GM12878 (cell line): ENCODE results near the gene KDM3B. TPM values are rescaled to one million over a fixed set of nuclear protein-coding genes. Genes with fewer than 3 reads are reported as not detected.

Source experiments
- ATAC-seq: fragments of 200-7000 bp; cut with Tn5 transposase; 3 replicates; pipeline ENCODE4 v1.9.1; 2020; ENCODE audit warnings: mild to moderate bottlenecking, moderate library complexity
- BruUV-seq: library from RNA; stranded (reverse); fragments of 400-500 nt; replicated peaks from 2 replicates; lab custom pipeline; 2021; lab: Mats Ljungman, UMichigan
- CTCF ChIA-PET: fragments of 300-600 bp; sonication (Branson Sonifier 250); formaldehyde crosslinking; extraction: SDS; loops from one replicate; lab custom pipeline; 2021; ENCODE audit warnings: inconsistent platforms; lab: Yijun Ruan, JAX
- POLR2A ChIA-PET: fragments of 350-600 bp; formaldehyde crosslinking; extraction: SDS; loops from one replicate; lab custom pipeline; 2021; ENCODE audit warnings: inconsistent platforms; lab: Charles Lee
- RAD21 ChIA-PET: fragments of 300-600 bp; sonication (Branson Sonifier 250); formaldehyde crosslinking; loops from one replicate; lab custom pipeline; 2023; ENCODE audit warnings: antibody characterized with exemption; ENCODE audit not compliant: unreplicated experiment; lab: Charles Lee
- SMC1A ChIA-PET: fragments of 300-600 bp; sonication (Branson Sonifier 250); formaldehyde crosslinking; loops from one replicate; lab custom pipeline; 2023; ENCODE audit not compliant: unreplicated experiment, uncharacterized antibody; lab: Charles Lee
- DNase-seq: peaks from one replicate; pipeline ENCODE4 v3.0.0-alpha.2; 2011; ENCODE audit warnings: low read depth, low spot score
- FAIRE-seq: peaks from 3 replicates; lab custom pipeline; 2011; peaks lifted over from hg19 to GRCh38; lab: Jason Lieb, UNC
- H2AFZ ChIP-seq: 2 replicates; pipeline ENCODE4 v1.6.0; 2011; ENCODE audit warnings: low read depth, low read length, control low read depth; ENCODE audit not compliant: control insufficient read depth
- H3K27ac ChIP-seq: 2 replicates; pipeline ENCODE4 v1.5.1; 2011; ENCODE audit warnings: control low read depth; ENCODE audit not compliant: control insufficient read depth, insufficient read depth
- H3K27me3 ChIP-seq, 2 experiments: replicated peaks in 1 of 2; 2 replicates each; pipeline versions ENCODE4 v1.6.0 to v1.6.1; 2011; ENCODE audit warnings: low read length in 1 of 2; ENCODE audit not compliant: control insufficient read depth in 2 of 2, insufficient read depth in 2 of 2
- H3K36me3 ChIP-seq, 2 experiments: 2 replicates each; pipeline ENCODE4 v1.5.1; 2011; ENCODE audit warnings: low read length in 1 of 2; ENCODE audit not compliant: control insufficient read depth in 2 of 2, insufficient read depth in 2 of 2
- H3K4me1 ChIP-seq: 2 replicates; pipeline ENCODE4 v1.6.1; 2011; ENCODE audit warnings: mild to moderate bottlenecking, low read length, moderate library complexity, mixed read lengths; ENCODE audit not compliant: control insufficient read depth, insufficient read depth
- H3K4me2 ChIP-seq: 2 replicates; pipeline ENCODE4 v1.6.0; 2011; ENCODE audit warnings: control low read depth; ENCODE audit not compliant: control insufficient read depth, insufficient read depth
- H3K4me3 ChIP-seq: fragments of 200-600 bp; sonication (generic); 2 replicates; pipeline ENCODE4 v1.5.1; 2016
- H3K79me2 ChIP-seq: 2 replicates; pipeline ENCODE4 v1.6.0; 2011; ENCODE audit warnings: low read length; ENCODE audit not compliant: control insufficient read depth, insufficient read depth
- H3K9ac ChIP-seq: 2 replicates; pipeline ENCODE4 v1.8.0; 2011; ENCODE audit warnings: low read length, control low read depth, mixed read lengths; ENCODE audit not compliant: control insufficient read depth, insufficient read depth
- H3K9me3 ChIP-seq: replicated peaks from 3 replicates; pipeline ENCODE4 v1.5.1; 2011; ENCODE audit warnings: mild to moderate bottlenecking, low read length; ENCODE audit not compliant: control insufficient read depth, insufficient read depth
- H4K20me1 ChIP-seq: 2 replicates; pipeline ENCODE4 v1.6.0; 2011; ENCODE audit not compliant: control insufficient read depth, insufficient read depth
- CREB1 ChIP-seq: IDR thresholded peaks from 2 replicates; pipeline ENCODE4 v1.6.1; 2012; ENCODE audit warnings: low read depth, mild to moderate bottlenecking, inconsistent platforms
- CREM ChIP-seq: IDR thresholded peaks from 2 replicates; pipeline ENCODE4 v1.6.1; 2014; ENCODE audit warnings: antibody characterized with exemption, low read depth
- IKZF1 ChIP-seq: fragments of 450-650 bp; conservative IDR thresholded peaks from 2 replicates; pipeline ENCODE4 v1.6.1; 2017; ENCODE audit warnings: antibody characterized with exemption, mild to moderate bottlenecking
- NFIC ChIP-seq: IDR thresholded peaks from 2 replicates; pipeline ENCODE4 v1.6.1; 2012; ENCODE audit warnings: low read depth, mild to moderate bottlenecking, inconsistent platforms, low read length, moderate library complexity
- ZNF384 ChIP-seq: IDR thresholded peaks from 2 replicates; pipeline ENCODE4 v1.6.1; 2012; ENCODE audit warnings: low read depth, mild to moderate bottlenecking, low read length, improper control_type of control experiment, borderline replicate concordance
- WGBS: methylation state at CpG from one replicate; pipeline ENCODE4 v1.1.6; 2016; ENCODE audit warnings: low lambda C conversion rate; ENCODE audit not compliant: insufficient replicate concordance, insufficient coverage; ENCODE audit errors: missing lambda C conversion rate; 5-methylcytosine and 5-hydroxymethylcytosine counted together
- in situ Hi-C: fragments of 300-500 bp; cut with MboI; formaldehyde crosslinking; loops from 9 replicates; pipeline ENCODE4 v1.14.3; 2018; ENCODE audit warnings: mixed read lengths
- intact Hi-C: fragments of 100-400 bp; cut with micrococcal nuclease; formaldehyde crosslinking; loops from one replicate; pipeline ENCODE4 v1.14.2; 2022; ENCODE audit not compliant: unreplicated experiment
- polyA plus RNA-seq, 11 experiments: library from polyadenylated mRNA; depleted of rRNA in 4 of 11; unstranded in 6 of 11; stranded (reverse) in 5 of 11; fragments of >200 nt; fragmentation: Nextera tagmentation in 4 of 11; fragmentation: Illumina TruSeq in 1 of 11; extraction: Ambion mirVana in 4 of 11; extraction: Trizol in 1 of 11; gene quantifications; 1 replicate in 1 of 11; 2 replicates in 10 of 11; pipeline versions ENCODE4 v1.2.1 to v1.2.3, GENCODE V29; 2011 to 2016; ENCODE audit warnings: inconsistent platforms in 2 of 11, missing spikeins in 2 of 11, low read depth in 1 of 11
- small RNA-seq: library from RNA; depleted of rRNA; stranded (forward); fragments of <200 nt; gene quantifications from one replicate; pipeline ENCODE3, GENCODE V24; 2014
- total RNA-seq, 4 experiments: library from RNA; depleted of rRNA in 3 of 4; stranded (reverse); fragments of >200 nt in 3 of 4; fragmentation: Illumina TruSeq in 1 of 4; extraction: Trizol in 1 of 4; gene quantifications; 2 replicates each; pipeline versions ENCODE4 v1.2.1 to v1.2.3, GENCODE V29; 2013 to 2021
- TF ChIP-seq, protein P1 (sequence below): fragments of 450-650 bp; IDR thresholded peaks from 2 replicates; pipeline ENCODE4 v1.6.1; 2016; ENCODE audit warnings: mild to moderate bottlenecking

KDM3B gene
- total and polyA plus RNA-seq, 10 of the 15 experiments (the other 5 are each of a cell fraction or from before 2014, with no cell fraction given): 8.5 to 45.7 (median 29.0) TPM

DNA sequence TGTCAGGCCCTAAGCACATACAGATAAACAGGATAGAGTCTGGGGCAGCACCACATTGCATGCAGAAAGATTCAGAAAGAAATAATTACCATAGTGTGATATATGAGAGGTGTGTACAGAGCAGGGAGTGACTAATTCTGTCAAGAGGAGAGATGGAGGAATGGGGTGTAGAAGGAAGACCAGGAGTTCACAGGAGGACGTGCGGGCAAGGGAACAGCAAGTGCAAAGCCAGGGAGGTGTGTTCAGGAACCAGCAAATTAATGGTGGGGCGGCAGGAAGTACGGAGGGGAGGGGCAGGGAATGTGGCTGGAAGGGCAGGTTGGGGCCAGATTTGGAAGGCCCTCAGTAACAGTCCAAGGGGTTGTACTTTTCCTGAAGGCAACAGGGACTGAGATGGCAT is 130.2 kb downstream of the KDM3B start:
- Histone ChIP-seq H4K20me1 (no peaks in the 10 kb centered on the region), H3K9me3 (no peaks in the 10 kb centered on the region), H3K27me3 (no peaks in the 10 kb centered on the region; a peak in 1 of 4 replicates), H2AFZ (no peak overlapping the region), H3K4me3 (no peak overlapping the region), H3K79me2 (no peaks in the 10 kb centered on the region), H3K36me3 (no peaks in the 10 kb centered on the region), H3K9ac (no peak overlapping the region), H3K4me2 (no peak overlapping the region), H3K4me1 (no peaks in the 10 kb centered on the region), H3K27ac (no peak overlapping the region)
- RAD21 ChIA-PET: no interaction called here
- TF ChIP-seq ZNF384 (no peak), IKZF1 (no peak), NFIC (no peak), CREB1 (no peak), CREM (no peak)
- TF ChIP-seq, protein P1, sequence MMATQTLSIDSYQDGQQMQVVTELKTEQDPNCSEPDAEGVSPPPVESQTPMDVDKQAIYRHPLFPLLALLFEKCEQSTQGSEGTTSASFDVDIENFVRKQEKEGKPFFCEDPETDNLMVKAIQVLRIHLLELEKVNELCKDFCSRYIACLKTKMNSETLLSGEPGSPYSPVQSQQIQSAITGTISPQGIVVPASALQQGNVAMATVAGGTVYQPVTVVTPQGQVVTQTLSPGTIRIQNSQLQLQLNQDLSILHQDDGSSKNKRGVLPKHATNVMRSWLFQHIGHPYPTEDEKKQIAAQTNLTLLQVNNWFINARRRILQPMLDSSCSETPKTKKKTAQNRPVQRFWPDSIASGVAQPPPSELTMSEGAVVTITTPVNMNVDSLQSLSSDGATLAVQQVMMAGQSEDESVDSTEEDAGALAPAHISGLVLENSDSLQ: no peak
- CTCF ChIA-PET: interaction anchor here (0.7 to 1.8 kb wide), 3 partner anchors 17 to 21 kb away, joined by 3 to 8 read pairs (median 5); partner anchors contain the start of gene EGR1
- SMC1A ChIA-PET: no interaction called here
- FAIRE-seq (no peak), ATAC-seq (no peak; the same call in 2 of the 3 replicates), DNase-seq (no peak)
- POLR2A ChIA-PET: interaction anchor here (1.5 kb wide), 1 partner anchor 16 kb away, joined by 4 read pairs; no protein-coding TSS in a partner anchor
- WGBS: 71% methylated on average over 3 of the region's 4 CpGs
- in situ Hi-C loops: no loop called here
- BruUV-seq: no TSS peak
- intact Hi-C loops: no loop called here

Small RNA genes lying within 50 kb of the gene (small RNA-seq; reads per million reads assigned to genes)
- gene AC113403.1: not detected

Other genes with a start within 250 kb of the KDM3B start
Only the 7 nearest of the 11 such genes appear.
- gene KIF20A, start 173.6 kb upstream of the KDM3B start, total RNA-seq (2014; rRNA removed): 45.4 and 47.2 TPM in 2 replicates
- gene KIF20A, start 173.6 kb upstream of the KDM3B start, total RNA-seq (2014; rRNA removed; fragmentation: Illumina TruSeq; extraction: Trizol): 53.6 and 54.2 TPM in 2 replicates
- 42.0 and 45.8 TPM in 2 replicates for gene KIF20A, start 173.6 kb upstream of the KDM3B start, total RNA-seq (2021)
- gene KIF20A, start 173.6 kb upstream of the KDM3B start, polyA plus RNA-seq (2011; rRNA removed): 45.2 and 47.0 TPM in 2 replicates
- 50.7 and 52.9 TPM in 2 replicates for gene KIF20A, start 173.6 kb upstream of the KDM3B start, polyA plus RNA-seq (2014; fragmentation: Illumina TruSeq; extraction: Trizol)
- gene KIF20A, start 173.6 kb upstream of the KDM3B start, polyA plus RNA-seq (2014; fragmentation: Nextera tagmentation; extraction: Ambion mirVana): 10 to 100 TPM; 20.7 to 27.2 TPM
- gene KIF20A, start 173.6 kb upstream of the KDM3B start, polyA plus RNA-seq (2014; rRNA removed): 34.6 and 34.9 TPM in 2 replicates
- 10 to 100 TPM; 56.2 to 61.9 TPM for gene KIF20A, start 173.6 kb upstream of the KDM3B start, polyA plus RNA-seq (2016; fragmentation: Nextera tagmentation; extraction: Ambion mirVana)
- 39.4 and 48.2 TPM in 2 replicates for gene CDC23, start 139.4 kb upstream of the KDM3B start, total RNA-seq (2014; rRNA removed)
- 42.9 and 43.3 TPM in 2 replicates for gene CDC23, start 139.4 kb upstream of the KDM3B start, total RNA-seq (2014; rRNA removed; fragmentation: Illumina TruSeq; extraction: Trizol)
- 40.5 and 42.2 TPM in 2 replicates for gene CDC23, start 139.4 kb upstream of the KDM3B start, total RNA-seq (2021)
- 66.1 and 84.4 TPM in 2 replicates for gene CDC23, start 139.4 kb upstream of the KDM3B start, polyA plus RNA-seq (2011; rRNA removed)
- gene CDC23, start 139.4 kb upstream of the KDM3B start, polyA plus RNA-seq (2014; fragmentation: Illumina TruSeq; extraction: Trizol): 51.4 and 76.6 TPM in 2 replicates
- gene CDC23, start 139.4 kb upstream of the KDM3B start, polyA plus RNA-seq (2014; fragmentation: Nextera tagmentation; extraction: Ambion mirVana): 10 to 100 TPM; 45.7 to 61.7 TPM
- 32.2 and 37.1 TPM in 2 replicates for gene CDC23, start 139.4 kb upstream of the KDM3B start, polyA plus RNA-seq (2014; rRNA removed)
- 10 to 100 TPM; 59.2 to 59.3 TPM for gene CDC23, start 139.4 kb upstream of the KDM3B start, polyA plus RNA-seq (2016; fragmentation: Nextera tagmentation; extraction: Ambion mirVana)
- not detected in 2 replicates for gene GFRA3, start 78.1 kb upstream of the KDM3B start, total RNA-seq (2014; rRNA removed)
- not detected in 2 replicates for gene GFRA3, start 78.1 kb upstream of the KDM3B start, total RNA-seq (2014; rRNA removed; fragmentation: Illumina TruSeq; extraction: Trizol)
- gene GFRA3, start 78.1 kb upstream of the KDM3B start, total RNA-seq (2021): 0.10 TPM in 1 of 2 replicates, not detected in the other
- not detected in 2 replicates for gene GFRA3, start 78.1 kb upstream of the KDM3B start, polyA plus RNA-seq (2011; rRNA removed)
- gene GFRA3, start 78.1 kb upstream of the KDM3B start, polyA plus RNA-seq (2014; fragmentation: Illumina TruSeq; extraction: Trizol): 0.06 TPM in 1 of 2 replicates, not detected in the other
- gene GFRA3, start 78.1 kb upstream of the KDM3B start, polyA plus RNA-seq (2014; fragmentation: Nextera tagmentation; extraction: Ambion mirVana): not detected
- gene GFRA3, start 78.1 kb upstream of the KDM3B start, polyA plus RNA-seq (2014; rRNA removed): 0.24 TPM in 1 of 2 replicates, not detected in the other
- gene GFRA3, start 78.1 kb upstream of the KDM3B start, polyA plus RNA-seq (2016; fragmentation: Nextera tagmentation; extraction: Ambion mirVana): under 1 TPM in 1 of 2 experiments, not detected in 1; 0.08 TPM
- gene CDC25C, start 20.9 kb upstream of the KDM3B start, total RNA-seq (2014; rRNA removed): 12.2 and 14.4 TPM in 2 replicates
- 15.1 and 15.4 TPM in 2 replicates for gene CDC25C, start 20.9 kb upstream of the KDM3B start, total RNA-seq (2014; rRNA removed; fragmentation: Illumina TruSeq; extraction: Trizol)
- 9.2 and 10.2 TPM in 2 replicates for gene CDC25C, start 20.9 kb upstream of the KDM3B start, total RNA-seq (2021)
- 30.7 and 38.9 TPM in 2 replicates for gene CDC25C, start 20.9 kb upstream of the KDM3B start, polyA plus RNA-seq (2011; rRNA removed)
- 15.9 and 21.4 TPM in 2 replicates for gene CDC25C, start 20.9 kb upstream of the KDM3B start, polyA plus RNA-seq (2014; fragmentation: Illumina TruSeq; extraction: Trizol)
- gene CDC25C, start 20.9 kb upstream of the KDM3B start, polyA plus RNA-seq (2014; fragmentation: Nextera tagmentation; extraction: Ambion mirVana): 10 to 100 TPM; 14.0 to 14.3 TPM
- 11.4 and 11.6 TPM in 2 replicates for gene CDC25C, start 20.9 kb upstream of the KDM3B start, polyA plus RNA-seq (2014; rRNA removed)
- gene CDC25C, start 20.9 kb upstream of the KDM3B start, polyA plus RNA-seq (2016; fragmentation: Nextera tagmentation; extraction: Ambion mirVana): 10 to 100 TPM; 15.5 to 15.9 TPM
- gene FAM53C, start 14.4 kb upstream of the KDM3B start, total RNA-seq (2014; rRNA removed): 25.6 and 29.4 TPM in 2 replicates
- 16.8 and 17.6 TPM in 2 replicates for gene FAM53C, start 14.4 kb upstream of the KDM3B start, total RNA-seq (2014; rRNA removed; fragmentation: Illumina TruSeq; extraction: Trizol)
- gene FAM53C, start 14.4 kb upstream of the KDM3B start, total RNA-seq (2021): 27.9 and 31.3 TPM in 2 replicates
- gene FAM53C, start 14.4 kb upstream of the KDM3B start, polyA plus RNA-seq (2011; rRNA removed): 21.8 and 29.3 TPM in 2 replicates
- gene FAM53C, start 14.4 kb upstream of the KDM3B start, polyA plus RNA-seq (2014; fragmentation: Illumina TruSeq; extraction: Trizol): 20.1 and 22.5 TPM in 2 replicates
- gene FAM53C, start 14.4 kb upstream of the KDM3B start, polyA plus RNA-seq (2014; fragmentation: Nextera tagmentation; extraction: Ambion mirVana): 1 to 10 TPM; 8.0 to 8.8 TPM
- 21.3 and 22.0 TPM in 2 replicates for gene FAM53C, start 14.4 kb upstream of the KDM3B start, polyA plus RNA-seq (2014; rRNA removed)
- 10 to 100 TPM; 29.3 to 30.8 TPM for gene FAM53C, start 14.4 kb upstream of the KDM3B start, polyA plus RNA-seq (2016; fragmentation: Nextera tagmentation; extraction: Ambion mirVana)
- gene REEP2, start 86.4 kb downstream of the KDM3B start, total RNA-seq (2014; rRNA removed): 1.9 TPM in 2 replicates
- gene REEP2, start 86.4 kb downstream of the KDM3B start, total RNA-seq (2014; rRNA removed; fragmentation: Illumina TruSeq; extraction: Trizol): 1.2 and 1.4 TPM in 2 replicates
- 2.5 and 3.1 TPM in 2 replicates for gene REEP2, start 86.4 kb downstream of the KDM3B start, total RNA-seq (2021)
- gene REEP2, start 86.4 kb downstream of the KDM3B start, polyA plus RNA-seq (2011; rRNA removed): 1.2 and 2.3 TPM in 2 replicates
- 0.59 and 1.6 TPM in 2 replicates for gene REEP2, start 86.4 kb downstream of the KDM3B start, polyA plus RNA-seq (2014; fragmentation: Illumina TruSeq; extraction: Trizol)
- gene REEP2, start 86.4 kb downstream of the KDM3B start, polyA plus RNA-seq (2014; fragmentation: Nextera tagmentation; extraction: Ambion mirVana): under 1 TPM; 0.10 to 0.13 TPM
- gene REEP2, start 86.4 kb downstream of the KDM3B start, polyA plus RNA-seq (2014; rRNA removed): 1.4 and 2.2 TPM in 2 replicates
- gene REEP2, start 86.4 kb downstream of the KDM3B start, polyA plus RNA-seq (2016; fragmentation: Nextera tagmentation; extraction: Ambion mirVana): 1 to 10 TPM; 2.2 to 2.4 TPM
- 0.82 and 1.1 TPM in 2 replicates for gene EGR1, start 112.8 kb downstream of the KDM3B start, total RNA-seq (2014; rRNA removed)
- gene EGR1, start 112.8 kb downstream of the KDM3B start, total RNA-seq (2014; rRNA removed; fragmentation: Illumina TruSeq; extraction: Trizol): 0.89 and 0.92 TPM in 2 replicates
- 7.3 and 9.0 TPM in 2 replicates for gene EGR1, start 112.8 kb downstream of the KDM3B start, total RNA-seq (2021)
- 2.2 and 2.3 TPM in 2 replicates for gene EGR1, start 112.8 kb downstream of the KDM3B start, polyA plus RNA-seq (2011; rRNA removed)
- 4.3 and 5.7 TPM in 2 replicates for gene EGR1, start 112.8 kb downstream of the KDM3B start, polyA plus RNA-seq (2014; fragmentation: Illumina TruSeq; extraction: Trizol)
- 1 to 10 TPM; 1.7 to 2.8 TPM for gene EGR1, start 112.8 kb downstream of the KDM3B start, polyA plus RNA-seq (2014; fragmentation: Nextera tagmentation; extraction: Ambion mirVana)
- 4.6 and 5.5 TPM in 2 replicates for gene EGR1, start 112.8 kb downstream of the KDM3B start, polyA plus RNA-seq (2014; rRNA removed)
- gene EGR1, start 112.8 kb downstream of the KDM3B start, polyA plus RNA-seq (2016; fragmentation: Nextera tagmentation; extraction: Ambion mirVana): 1 to 10 TPM; 1.6 to 3.1 TPM